ENCODE measurements around the gene ELP1. TPM values are rescaled to one million over a fixed set of nuclear protein-coding genes. Genes with fewer than 3 reads are reported as not detected.

Gene ELP1
- total and polyA plus RNA-seq, 2 experiments from 2014 or later, result 9.1 to 46.3 TPM

GRCh38 chr9:108845947-108846346, 88.0 kb downstream of the ELP1 start:
- H3K4me1 ChIP-seq (ENCODE audit: insufficient read depth), result peaks cover 3% of the 10 kb centered on the region; the same call in 1 of the 2 replicates
- Mint-ChIP-seq H3K27me3 (ENCODE audit: insufficient read depth, low read depth, poor library complexity) (peaks cover 2% of the 10 kb centered on the region), H3K9me3 (no peaks in the 10 kb centered on the region; the same call in 2 of the 3 replicates), H3K27ac (no peak overlapping the region), H3K4me3 (no peak overlapping the region), H3K36me3 (ENCODE audit: low read depth) (no peaks in the 10 kb centered on the region), H3K4me1 (peaks cover 2% of the 10 kb centered on the region; the same call in 1 of the 3 replicates)
- H3K4me2 ChIP-seq, result no peak overlapping the region
- no peak overlapping the region for H3K27ac ChIP-seq (ENCODE audit: low read depth)
- no peaks in the 10 kb centered on the region for H3K9me2 ChIP-seq (ENCODE audit: insufficient read depth)
- ATAC-seq (no peak), DNase-seq (ENCODE audit: low spot score) (no peak)
- H2AFZ ChIP-seq, result no peak overlapping the region
- no peaks in the 10 kb centered on the region for H3K27me3 ChIP-seq (ENCODE audit: insufficient read depth)
- no peaks in the 10 kb centered on the region for H3F3A ChIP-seq (replicated peaks; ENCODE audit: low read depth)
- TF ChIP-seq, protein P1, sequence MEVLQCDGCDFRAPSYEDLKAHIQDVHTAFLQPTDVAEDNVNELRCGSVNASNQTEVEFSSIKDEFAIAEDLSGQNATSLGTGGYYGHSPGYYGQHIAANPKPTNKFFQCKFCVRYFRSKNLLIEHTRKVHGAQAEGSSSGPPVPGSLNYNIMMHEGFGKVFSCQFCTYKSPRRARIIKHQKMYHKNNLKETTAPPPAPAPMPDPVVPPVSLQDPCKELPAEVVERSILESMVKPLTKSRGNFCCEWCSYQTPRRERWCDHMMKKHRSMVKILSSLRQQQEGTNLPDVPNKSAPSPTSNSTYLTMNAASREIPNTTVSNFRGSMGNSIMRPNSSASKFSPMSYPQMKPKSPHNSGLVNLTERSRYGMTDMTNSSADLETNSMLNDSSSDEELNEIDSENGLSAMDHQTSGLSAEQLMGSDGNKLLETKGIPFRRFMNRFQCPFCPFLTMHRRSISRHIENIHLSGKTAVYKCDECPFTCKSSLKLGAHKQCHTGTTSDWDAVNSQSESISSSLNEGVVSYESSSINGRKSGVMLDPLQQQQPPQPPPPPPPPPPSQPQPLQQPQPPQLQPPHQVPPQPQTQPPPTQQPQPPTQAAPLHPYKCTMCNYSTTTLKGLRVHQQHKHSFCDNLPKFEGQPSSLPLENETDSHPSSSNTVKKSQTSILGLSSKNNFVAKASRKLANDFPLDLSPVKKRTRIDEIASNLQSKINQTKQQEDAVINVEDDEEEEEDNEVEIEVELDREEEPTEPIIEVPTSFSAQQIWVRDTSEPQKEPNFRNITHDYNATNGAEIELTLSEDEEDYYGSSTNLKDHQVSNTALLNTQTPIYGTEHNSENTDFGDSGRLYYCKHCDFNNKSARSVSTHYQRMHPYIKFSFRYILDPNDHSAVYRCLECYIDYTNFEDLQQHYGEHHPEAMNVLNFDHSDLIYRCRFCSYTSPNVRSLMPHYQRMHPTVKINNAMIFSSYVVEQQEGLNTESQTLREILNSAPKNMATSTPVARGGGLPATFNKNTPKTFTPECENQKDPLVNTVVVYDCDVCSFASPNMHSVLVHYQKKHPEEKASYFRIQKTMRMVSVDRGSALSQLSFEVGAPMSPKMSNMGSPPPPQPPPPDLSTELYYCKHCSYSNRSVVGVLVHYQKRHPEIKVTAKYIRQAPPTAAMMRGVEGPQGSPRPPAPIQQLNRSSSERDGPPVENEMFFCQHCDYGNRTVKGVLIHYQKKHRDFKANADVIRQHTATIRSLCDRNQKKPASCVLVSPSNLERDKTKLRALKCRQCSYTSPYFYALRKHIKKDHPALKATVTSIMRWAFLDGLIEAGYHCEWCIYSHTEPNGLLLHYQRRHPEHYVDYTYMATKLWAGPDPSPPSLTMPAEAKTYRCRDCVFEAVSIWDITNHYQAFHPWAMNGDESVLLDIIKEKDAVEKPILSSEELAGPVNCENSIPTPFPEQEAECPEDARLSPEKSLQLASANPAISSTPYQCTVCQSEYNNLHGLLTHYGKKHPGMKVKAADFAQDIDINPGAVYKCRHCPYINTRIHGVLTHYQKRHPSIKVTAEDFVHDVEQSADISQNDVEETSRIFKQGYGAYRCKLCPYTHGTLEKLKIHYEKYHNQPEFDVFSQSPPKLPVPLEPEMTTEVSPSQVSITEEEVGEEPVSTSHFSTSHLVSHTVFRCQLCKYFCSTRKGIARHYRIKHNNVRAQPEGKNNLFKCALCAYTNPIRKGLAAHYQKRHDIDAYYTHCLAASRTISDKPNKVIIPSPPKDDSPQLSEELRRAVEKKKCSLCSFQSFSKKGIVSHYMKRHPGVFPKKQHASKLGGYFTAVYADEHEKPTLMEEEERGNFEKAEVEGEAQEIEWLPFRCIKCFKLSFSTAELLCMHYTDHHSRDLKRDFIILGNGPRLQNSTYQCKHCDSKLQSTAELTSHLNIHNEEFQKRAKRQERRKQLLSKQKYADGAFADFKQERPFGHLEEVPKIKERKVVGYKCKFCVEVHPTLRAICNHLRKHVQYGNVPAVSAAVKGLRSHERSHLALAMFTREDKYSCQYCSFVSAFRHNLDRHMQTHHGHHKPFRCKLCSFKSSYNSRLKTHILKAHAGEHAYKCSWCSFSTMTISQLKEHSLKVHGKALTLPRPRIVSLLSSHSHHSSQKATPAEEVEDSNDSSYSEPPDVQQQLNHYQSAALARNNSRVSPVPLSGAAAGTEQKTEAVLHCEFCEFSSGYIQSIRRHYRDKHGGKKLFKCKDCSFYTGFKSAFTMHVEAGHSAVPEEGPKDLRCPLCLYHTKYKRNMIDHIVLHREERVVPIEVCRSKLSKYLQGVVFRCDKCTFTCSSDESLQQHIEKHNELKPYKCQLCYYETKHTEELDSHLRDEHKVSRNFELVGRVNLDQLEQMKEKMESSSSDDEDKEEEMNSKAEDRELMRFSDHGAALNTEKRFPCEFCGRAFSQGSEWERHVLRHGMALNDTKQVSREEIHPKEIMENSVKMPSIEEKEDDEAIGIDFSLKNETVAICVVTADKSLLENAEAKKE (CRISPR knock-in tag; IDR thresholded peaks at IDR 0.05), result no peak
- TF ChIP-seq ZNF331 (CRISPR knock-in tag; IDR thresholded peaks at IDR 0.05; ENCODE audit: low read depth) (no peak), POLR2AphosphoS5 (IDR thresholded peaks at IDR 0.05; ENCODE audit: low read depth) (no peak), REST (IDR thresholded peaks at IDR 0.05; ENCODE audit: unreplicated experiment) (no peak), CREB1 (CRISPR knock-in tag; IDR thresholded peaks at IDR 0.05; ENCODE audit: low read depth) (no peak), NANOG (IDR thresholded peaks at IDR 0.05; ENCODE audit: borderline replicate concordance) (no peak), ZNF114 (CRISPR knock-in tag; IDR thresholded peaks at IDR 0.05) (no peak), JUNB (IDR thresholded peaks at IDR 0.05; ENCODE audit: unreplicated experiment) (no peak), EZH2phosphoT487 (IDR thresholded peaks at IDR 0.05; ENCODE audit: unreplicated experiment) (no peak), STAT1 (IDR thresholded peaks at IDR 0.05; ENCODE audit: unreplicated experiment) (no peak)
- TF ChIP-seq, protein P2, sequence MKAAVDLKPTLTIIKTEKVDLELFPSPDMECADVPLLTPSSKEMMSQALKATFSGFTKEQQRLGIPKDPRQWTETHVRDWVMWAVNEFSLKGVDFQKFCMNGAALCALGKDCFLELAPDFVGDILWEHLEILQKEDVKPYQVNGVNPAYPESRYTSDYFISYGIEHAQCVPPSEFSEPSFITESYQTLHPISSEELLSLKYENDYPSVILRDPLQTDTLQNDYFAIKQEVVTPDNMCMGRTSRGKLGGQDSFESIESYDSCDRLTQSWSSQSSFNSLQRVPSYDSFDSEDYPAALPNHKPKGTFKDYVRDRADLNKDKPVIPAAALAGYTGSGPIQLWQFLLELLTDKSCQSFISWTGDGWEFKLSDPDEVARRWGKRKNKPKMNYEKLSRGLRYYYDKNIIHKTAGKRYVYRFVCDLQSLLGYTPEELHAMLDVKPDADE (IDR thresholded peaks at IDR 0.05), result no peak
- TF ChIP-seq, protein P3, sequence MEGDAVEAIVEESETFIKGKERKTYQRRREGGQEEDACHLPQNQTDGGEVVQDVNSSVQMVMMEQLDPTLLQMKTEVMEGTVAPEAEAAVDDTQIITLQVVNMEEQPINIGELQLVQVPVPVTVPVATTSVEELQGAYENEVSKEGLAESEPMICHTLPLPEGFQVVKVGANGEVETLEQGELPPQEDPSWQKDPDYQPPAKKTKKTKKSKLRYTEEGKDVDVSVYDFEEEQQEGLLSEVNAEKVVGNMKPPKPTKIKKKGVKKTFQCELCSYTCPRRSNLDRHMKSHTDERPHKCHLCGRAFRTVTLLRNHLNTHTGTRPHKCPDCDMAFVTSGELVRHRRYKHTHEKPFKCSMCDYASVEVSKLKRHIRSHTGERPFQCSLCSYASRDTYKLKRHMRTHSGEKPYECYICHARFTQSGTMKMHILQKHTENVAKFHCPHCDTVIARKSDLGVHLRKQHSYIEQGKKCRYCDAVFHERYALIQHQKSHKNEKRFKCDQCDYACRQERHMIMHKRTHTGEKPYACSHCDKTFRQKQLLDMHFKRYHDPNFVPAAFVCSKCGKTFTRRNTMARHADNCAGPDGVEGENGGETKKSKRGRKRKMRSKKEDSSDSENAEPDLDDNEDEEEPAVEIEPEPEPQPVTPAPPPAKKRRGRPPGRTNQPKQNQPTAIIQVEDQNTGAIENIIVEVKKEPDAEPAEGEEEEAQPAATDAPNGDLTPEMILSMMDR (conservative IDR thresholded peaks at IDR 0.05; ENCODE audit: low read depth in 2 of 2), result no peak
- no peaks in the 10 kb centered on the region for H3K36me3 ChIP-seq (ENCODE audit: insufficient read depth)
- H3K79me2 ChIP-seq (replicated peaks; ENCODE audit: insufficient read depth), result no peaks in the 10 kb centered on the region
- H4K20me1 ChIP-seq (replicated peaks; ENCODE audit: insufficient read depth), result no peaks in the 10 kb centered on the region
- no peak overlapping the region for H3K4me3 ChIP-seq

All from GM23338 (cell line).